ENCODE measurements around the gene KCNQ1. TPM values are rescaled to one million over a fixed set of nuclear protein-coding genes. Genes with fewer than 3 reads are reported as not detected.

KCNQ1 gene
- total and polyA plus RNA-seq, 2 experiments from 2014 or later, result not detected

DNA sequence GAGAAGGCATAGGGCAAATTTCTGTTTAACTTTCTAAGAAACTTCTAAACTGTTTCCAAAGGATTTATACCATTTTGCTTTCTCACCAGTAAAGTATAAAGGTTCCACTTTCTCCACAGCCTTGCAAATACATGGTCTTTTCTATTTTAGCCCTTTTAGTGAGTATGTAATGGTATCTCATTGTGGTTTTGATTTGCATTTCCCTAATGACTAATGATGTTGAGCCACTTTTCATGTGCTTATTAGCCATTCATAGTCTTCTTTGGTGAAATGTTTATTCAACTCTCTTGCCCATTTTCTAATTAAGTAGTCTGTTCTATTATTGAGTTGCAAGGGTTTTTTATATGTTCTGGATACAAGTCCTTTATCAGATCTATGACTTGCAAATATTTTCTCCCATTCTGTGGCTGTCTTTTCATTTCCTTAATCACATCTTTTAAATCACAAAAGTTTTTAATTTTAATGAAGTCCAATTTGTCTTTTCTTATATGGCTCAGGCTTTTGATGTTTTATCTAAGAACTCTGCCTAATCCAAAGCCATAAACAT, 338.8 kb downstream of the KCNQ1 start:
- no peaks in the 10 kb centered on the region for H3K9me3 ChIP-seq (ENCODE audit: low read depth)
- peaks cover 34% of the 10 kb centered on the region for H3K27me3 ChIP-seq (replicated peaks; ENCODE audit: insufficient read depth)
- no peak overlapping the region for H2AFZ ChIP-seq
- no peaks in the 10 kb centered on the region for H3K79me2 ChIP-seq (ENCODE audit: insufficient read depth)
- H3K27ac ChIP-seq, result no peak overlapping the region
- no peaks in the 10 kb centered on the region for H3K36me3 ChIP-seq (ENCODE audit: low read depth)
- H3K4me2 ChIP-seq (ENCODE audit: unreplicated experiment), result no peak overlapping the region
- no peak for DNase-seq
- H3F3A ChIP-seq (ENCODE audit: insufficient read depth), result 0 out of 2 replicates have a peak, but pooled peaks cover 6% of the 10 kb centered on the region
- no peak overlapping the region for H3K4me3 ChIP-seq
- H4K20me1 ChIP-seq (ENCODE audit: insufficient read depth), result no peaks in the 10 kb centered on the region
- H3K4me1 ChIP-seq (ENCODE audit: insufficient read depth), result no peaks in the 10 kb centered on the region
- H3K9ac ChIP-seq, result no peak overlapping the region
- TF ChIP-seq EZH2 (IDR thresholded peaks at IDR 0.05; ENCODE audit: insufficient read depth, poor library complexity, severe bottlenecking) (no peak), EZH2phosphoT487 (IDR thresholded peaks at IDR 0.05; ENCODE audit: insufficient read depth, low read depth) (no peak)
- H3K9me2 ChIP-seq (ENCODE audit: insufficient read depth), result no peaks in the 10 kb centered on the region
- in situ Hi-C loops (cut with MboI), result no loop called here

GRCh38 chr11:2787816-2788167, 343.0 kb downstream of the KCNQ1 start:
- no peak overlapping the region for H3K4me2 ChIP-seq (ENCODE audit: unreplicated experiment)
- TF ChIP-seq EZH2phosphoT487 (IDR thresholded peaks at IDR 0.05; ENCODE audit: insufficient read depth, low read depth) (no peak), EZH2 (IDR thresholded peaks at IDR 0.05; ENCODE audit: insufficient read depth, poor library complexity, severe bottlenecking) (no peak)
- H3K79me2 ChIP-seq (ENCODE audit: insufficient read depth), result no peaks in the 10 kb centered on the region
- no peak overlapping the region for H2AFZ ChIP-seq
- no peaks in the 10 kb centered on the region for H3K36me3 ChIP-seq (ENCODE audit: low read depth)
- no peaks in the 10 kb centered on the region for H3K4me1 ChIP-seq (ENCODE audit: insufficient read depth)
- 0 out of 2 replicates have a peak, but pooled peaks cover 6% of the 10 kb centered on the region for H3F3A ChIP-seq (ENCODE audit: insufficient read depth)
- H3K27me3 ChIP-seq (replicated peaks; ENCODE audit: insufficient read depth), result peaks cover 46% of the 10 kb centered on the region
- DNase-seq, result no peak
- H3K9me3 ChIP-seq (ENCODE audit: low read depth), result no peaks in the 10 kb centered on the region
- 79 to 83% methylated on average over 8 to 10 of the region's 10 CpGs for WGBS, 2 experiments (ENCODE audit: low coverage in 1 of 2, low lambda C conversion rate in 2 of 2, missing lambda C conversion rate in 2 of 2)
- in situ Hi-C loops (cut with MboI), result no loop called here
- H3K9me2 ChIP-seq (ENCODE audit: insufficient read depth), result no peaks in the 10 kb centered on the region
- H3K9ac ChIP-seq, result no peak overlapping the region
- no peak overlapping the region for H3K27ac ChIP-seq
- no peak overlapping the region for H3K4me3 ChIP-seq
- H4K20me1 ChIP-seq (ENCODE audit: insufficient read depth), result no peaks in the 10 kb centered on the region

GRCh38 chr11:2788168-2789071, 343.6 kb downstream of the KCNQ1 start:
- Histone ChIP-seq H3K9ac (no peak overlapping the region), H3K9me2 (ENCODE audit: insufficient read depth) (no peaks in the 10 kb centered on the region), H3K9me3 (ENCODE audit: low read depth) (no peaks in the 10 kb centered on the region), H4K20me1 (ENCODE audit: insufficient read depth) (no peaks in the 10 kb centered on the region), H3K4me2 (ENCODE audit: unreplicated experiment) (no peak overlapping the region), H3K79me2 (ENCODE audit: insufficient read depth) (no peaks in the 10 kb centered on the region), H3K4me3 (no peak overlapping the region), H2AFZ (no peak overlapping the region), H3K27me3 (replicated peaks; ENCODE audit: insufficient read depth) (peaks cover 51% of the 10 kb centered on the region), H3K4me1 (ENCODE audit: insufficient read depth) (no peaks in the 10 kb centered on the region), H3F3A (ENCODE audit: insufficient read depth) (0 out of 2 replicates have a peak, but pooled peaks cover 6% of the 10 kb centered on the region), H3K36me3 (ENCODE audit: low read depth) (no peaks in the 10 kb centered on the region), H3K27ac (no peak overlapping the region)
- no peak for TF ChIP-seq EZH2 (IDR thresholded peaks at IDR 0.05; ENCODE audit: insufficient read depth, poor library complexity, severe bottlenecking)
- no peak for TF ChIP-seq EZH2phosphoT487 (IDR thresholded peaks at IDR 0.05; ENCODE audit: insufficient read depth, low read depth)
- no peak for DNase-seq
- in situ Hi-C loops (cut with MboI), result no loop called here
- WGBS, 2 experiments (ENCODE audit: low coverage in 1 of 2, low lambda C conversion rate in 2 of 2, missing lambda C conversion rate in 2 of 2), result 59 to 61% methylated on average over 20 to 22 of the region's 22 CpGs

DNA sequence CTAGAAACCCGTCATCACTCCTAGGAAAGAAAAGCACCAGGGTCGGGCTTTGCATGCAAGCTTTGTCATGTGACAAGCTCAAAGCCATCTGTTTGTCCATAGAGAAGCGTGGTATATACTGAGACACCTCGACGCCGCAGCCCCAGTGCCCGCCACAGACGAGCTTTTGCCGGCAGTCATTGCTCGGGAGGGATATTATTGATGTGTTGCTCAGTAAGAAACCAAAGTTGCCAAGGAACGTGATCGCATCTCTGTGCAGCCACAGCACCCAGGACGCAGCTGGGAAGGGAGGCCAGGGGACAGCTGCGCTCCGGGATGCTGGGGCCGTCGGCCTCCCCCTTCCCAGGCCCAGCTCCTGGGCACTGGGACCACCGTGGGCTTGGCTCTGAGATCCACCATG, 344.5 kb downstream of the KCNQ1 start:
- H3K27ac ChIP-seq, result no peak overlapping the region
- no peak for TF ChIP-seq EZH2 (IDR thresholded peaks at IDR 0.05; ENCODE audit: insufficient read depth, poor library complexity, severe bottlenecking)
- TF ChIP-seq EZH2phosphoT487 (IDR thresholded peaks at IDR 0.05; ENCODE audit: insufficient read depth, low read depth), result no peak
- H3K79me2 ChIP-seq (ENCODE audit: insufficient read depth), result no peaks in the 10 kb centered on the region
- no peaks in the 10 kb centered on the region for H3K9me3 ChIP-seq (ENCODE audit: low read depth)
- no peak overlapping the region for H3K4me3 ChIP-seq
- in situ Hi-C loops (cut with MboI), result no loop called here
- DNase-seq, result no peak
- no peaks in the 10 kb centered on the region for H4K20me1 ChIP-seq (ENCODE audit: insufficient read depth)
- no peak overlapping the region for H3K4me2 ChIP-seq (ENCODE audit: unreplicated experiment)
- WGBS, 2 experiments (ENCODE audit: low coverage in 1 of 2, low lambda C conversion rate in 2 of 2, missing lambda C conversion rate in 2 of 2), result 76 to 77% methylated on average over 18 of the region's 18 CpGs
- H3F3A ChIP-seq (ENCODE audit: insufficient read depth), result no peaks in the 10 kb centered on the region
- H3K9me2 ChIP-seq (ENCODE audit: insufficient read depth), result no peaks in the 10 kb centered on the region
- no peaks in the 10 kb centered on the region for H3K36me3 ChIP-seq (ENCODE audit: low read depth)
- H2AFZ ChIP-seq, result no peak overlapping the region
- H3K27me3 ChIP-seq (replicated peaks; ENCODE audit: insufficient read depth), result peaks cover 46% of the 10 kb centered on the region
- no peaks in the 10 kb centered on the region for H3K4me1 ChIP-seq (ENCODE audit: insufficient read depth)
- H3K9ac ChIP-seq, result no peak overlapping the region
